ENCODE results near the gene P3H2.

P3H2 gene

GRCh38 chr3:190012784-190013183 lies 107.9 kb downstream of the P3H2 start:
- no peak for DNase-seq

- no peak for DNase-seq
Observed at GRCh38 chr3:190012314-190012782, 108.3 kb downstream of the P3H2 start.

GRCh38 chr3:190010486-190010885 lies 110.2 kb downstream of the P3H2 start:
- no peak for DNase-seq

- DNase-seq = no peak
Observed at GRCh38 chr3:190009614-190010013, 111.1 kb downstream of the P3H2 start.

GRCh38 chr3:190008432-190008831 lies 112.3 kb downstream of the P3H2 start:
- no peak for DNase-seq

GRCh38 chr3:190005343-190006113 lies 115.2 kb downstream of the P3H2 start:
- no peak for DNase-seq

- DNase-seq = no peak
Observed at GRCh38 chr3:190004656-190005055, 116.0 kb downstream of the P3H2 start.

- no peak for DNase-seq
Observed at GRCh38 chr3:190003681-190004123, 117.0 kb downstream of the P3H2 start.

- DNase-seq = no peak
Observed at GRCh38 chr3:190003068-190003467, 117.6 kb downstream of the P3H2 start.

GRCh38 chr3:190001426-190001825 lies 119.3 kb downstream of the P3H2 start:
- DNase-seq = no peak

- DNase-seq = no peak
Observed at GRCh38 chr3:190000861-190001196, 119.9 kb downstream of the P3H2 start.

- no peak for DNase-seq
Observed at GRCh38 chr3:190000187-190000860, 120.4 kb downstream of the P3H2 start.

- no peak for DNase-seq
Observed at GRCh38 chr3:189999718-190000117, 121.0 kb downstream of the P3H2 start.

GRCh38 chr3:189995129-189995528 lies 125.6 kb downstream of the P3H2 start:
- no peak for DNase-seq

- no peak for DNase-seq
Observed at GRCh38 chr3:189990826-189991225, 129.9 kb downstream of the P3H2 start.

- no peak for DNase-seq
Observed at GRCh38 chr3:189988854-189989253, 131.8 kb downstream of the P3H2 start.

GRCh38 chr3:189988322-189988721 lies 132.4 kb downstream of the P3H2 start:
- no peak for DNase-seq

- DNase-seq = no peak
Observed at GRCh38 chr3:189985948-189986347, 134.7 kb downstream of the P3H2 start.

- no peak for DNase-seq
Observed at GRCh38 chr3:189983612-189984011, 137.1 kb downstream of the P3H2 start.

- DNase-seq = no peak
Observed at GRCh38 chr3:189982321-189982945, 138.3 kb downstream of the P3H2 start.

- no peak for DNase-seq
Observed at GRCh38 chr3:189981668-189982067, 139.0 kb downstream of the P3H2 start.

GRCh38 chr3:189978753-189979152 lies 141.9 kb downstream of the P3H2 start:
- no peak for DNase-seq

- DNase-seq = no peak
Observed at GRCh38 chr3:189977174-189977573, 143.5 kb downstream of the P3H2 start.

- DNase-seq = no peak
Observed at GRCh38 chr3:189975391-189975990, 145.2 kb downstream of the P3H2 start.
